Fibroblast of the aortic adventitia (primary cell): Measurements from ENCODE around the gene GNA14. TPM values are rescaled to one million over a fixed set of nuclear protein-coding genes. Genes with fewer than 3 reads are reported as not detected.
A peak's percentile ranks its signal among the peaks of the same experiment; 100 is the strongest.

Experiments
- DNase-seq: peaks from one replicate; pipeline ENCODE4 v3.0.0-alpha.2; 2010; ENCODE audit warnings: low read depth
- H3K4me3 ChIP-seq: 2 replicates; pipeline ENCODE4 v1.5.1; 2011; ENCODE audit warnings: low read depth, mild to moderate bottlenecking, control low read depth, low read length, moderate library complexity
- total RNA-seq: library from RNA; depleted of rRNA; stranded (reverse); fragments of >200 nt; gene quantifications from 2 replicates; pipeline ENCODE4 v1.2.3, GENCODE V29; 2012; ENCODE audit warnings: low replicate concordance
- TF ChIP-seq, protein P1 (sequence below): IDR thresholded peaks from 2 replicates; pipeline ENCODE4 v1.5.1; 2011; ENCODE audit warnings: mild to moderate bottlenecking, low read length, control low read depth, inconsistent platforms; ENCODE audit not compliant: insufficient read depth

The GNA14 gene
- total RNA-seq, 1 donor, result 1.5 TPM

DNA sequence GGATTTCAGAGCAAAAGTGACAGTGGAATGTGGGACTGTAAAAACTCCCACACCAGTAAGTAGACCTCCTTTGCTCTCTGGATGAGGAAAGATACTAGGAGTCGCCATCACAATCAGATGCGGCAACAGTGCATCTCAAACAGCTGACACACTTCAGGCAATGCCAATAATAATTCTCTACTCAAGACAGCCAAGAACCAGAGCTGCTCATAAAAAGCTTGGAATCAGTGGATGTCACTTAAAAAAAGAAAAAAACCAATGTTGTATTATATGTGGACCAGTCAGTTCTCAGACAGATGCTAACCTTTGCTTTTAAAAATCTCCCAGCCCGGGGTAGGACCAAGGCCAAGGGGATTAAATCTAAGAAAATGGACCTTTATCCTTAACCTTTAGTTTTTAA is 185.0 kb downstream of the GNA14 start:
- no peak overlapping the region for H3K4me3 ChIP-seq
- TF ChIP-seq, protein P1, sequence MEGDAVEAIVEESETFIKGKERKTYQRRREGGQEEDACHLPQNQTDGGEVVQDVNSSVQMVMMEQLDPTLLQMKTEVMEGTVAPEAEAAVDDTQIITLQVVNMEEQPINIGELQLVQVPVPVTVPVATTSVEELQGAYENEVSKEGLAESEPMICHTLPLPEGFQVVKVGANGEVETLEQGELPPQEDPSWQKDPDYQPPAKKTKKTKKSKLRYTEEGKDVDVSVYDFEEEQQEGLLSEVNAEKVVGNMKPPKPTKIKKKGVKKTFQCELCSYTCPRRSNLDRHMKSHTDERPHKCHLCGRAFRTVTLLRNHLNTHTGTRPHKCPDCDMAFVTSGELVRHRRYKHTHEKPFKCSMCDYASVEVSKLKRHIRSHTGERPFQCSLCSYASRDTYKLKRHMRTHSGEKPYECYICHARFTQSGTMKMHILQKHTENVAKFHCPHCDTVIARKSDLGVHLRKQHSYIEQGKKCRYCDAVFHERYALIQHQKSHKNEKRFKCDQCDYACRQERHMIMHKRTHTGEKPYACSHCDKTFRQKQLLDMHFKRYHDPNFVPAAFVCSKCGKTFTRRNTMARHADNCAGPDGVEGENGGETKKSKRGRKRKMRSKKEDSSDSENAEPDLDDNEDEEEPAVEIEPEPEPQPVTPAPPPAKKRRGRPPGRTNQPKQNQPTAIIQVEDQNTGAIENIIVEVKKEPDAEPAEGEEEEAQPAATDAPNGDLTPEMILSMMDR, result no peak
- peak; percentile 24 for DNase-seq

DNA sequence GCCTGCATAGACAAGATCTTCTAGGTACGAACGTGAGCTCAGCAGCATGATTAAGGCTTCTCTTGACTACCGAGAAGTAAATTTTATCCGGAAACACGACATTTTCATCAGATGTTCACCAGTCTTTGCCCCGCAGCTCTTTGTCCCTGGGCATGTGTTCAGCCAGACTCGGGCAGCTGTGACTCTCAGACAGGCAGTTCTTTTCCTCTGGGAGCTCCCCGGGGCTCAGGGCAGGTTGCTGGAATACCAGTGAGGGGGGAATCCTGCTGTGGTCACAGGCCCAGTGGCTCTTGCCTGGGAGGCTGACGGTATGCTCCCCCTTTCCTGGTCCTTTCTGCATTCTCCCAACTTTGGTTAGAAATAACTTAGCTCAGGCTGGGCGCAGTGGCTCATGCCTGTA is 186.1 kb downstream of the GNA14 start:
- no peak for DNase-seq
- no peak overlapping the region for H3K4me3 ChIP-seq
- TF ChIP-seq, protein P1, result no peak

DNA sequence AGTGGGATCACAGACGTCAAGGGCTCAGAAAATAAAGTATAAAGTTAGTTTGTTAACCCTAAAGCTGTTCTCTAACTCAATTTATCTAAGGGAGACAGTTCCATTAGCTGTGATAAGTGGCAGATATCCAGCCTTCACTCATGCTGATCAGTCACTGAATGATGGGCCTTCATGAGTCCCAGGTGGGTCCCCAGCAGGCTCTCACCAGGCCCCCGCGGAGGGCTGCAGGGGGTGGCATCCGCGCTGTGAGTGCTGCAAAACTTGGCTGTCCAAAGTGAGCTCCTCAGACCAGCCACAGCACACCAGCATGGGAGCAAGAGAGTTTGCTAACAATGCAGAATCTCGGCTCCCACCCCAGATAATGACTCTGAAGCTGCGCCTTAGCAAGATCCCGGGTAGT is 187.2 kb downstream of the GNA14 start:
- H3K4me3 ChIP-seq, result no peak overlapping the region
- TF ChIP-seq, protein P1, result no peak
- no peak for DNase-seq

DNA sequence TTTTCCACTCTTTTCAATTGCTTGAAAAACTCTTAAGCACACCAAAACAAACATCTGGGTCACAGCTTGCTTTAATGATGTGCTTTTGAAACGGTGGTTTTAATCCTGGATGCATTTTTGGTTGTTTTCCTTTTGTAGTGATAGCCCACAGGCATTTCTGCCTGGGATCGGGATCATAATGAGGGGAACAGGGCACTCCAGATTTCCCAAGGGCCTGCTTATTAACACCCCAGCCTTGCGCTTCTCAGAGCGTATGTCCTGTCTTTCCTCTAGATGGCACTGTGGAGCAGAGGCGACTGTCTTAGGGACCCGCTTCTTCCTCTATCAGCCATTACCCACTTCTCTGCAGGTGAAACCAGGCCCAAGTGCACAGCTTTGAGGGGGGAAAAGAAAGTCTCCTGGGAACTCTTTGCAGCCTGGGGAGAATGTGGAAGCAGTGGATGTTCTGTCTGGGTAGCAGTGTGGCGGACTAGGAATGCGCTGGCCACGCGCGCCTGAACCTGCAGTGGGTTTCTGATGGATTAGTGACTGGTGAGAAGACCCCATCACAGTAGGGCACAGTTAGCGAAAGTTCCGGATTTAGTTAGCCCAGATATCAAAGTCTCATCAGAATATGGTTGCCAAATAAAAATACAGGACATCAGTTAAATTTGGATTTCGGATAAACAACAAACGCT is 190.1 kb downstream of the GNA14 start:
- TF ChIP-seq, protein P1, result peak; percentile 95
- H3K4me3 ChIP-seq, result no peak overlapping the region
- DNase-seq, result peak; percentile 73

DNA sequence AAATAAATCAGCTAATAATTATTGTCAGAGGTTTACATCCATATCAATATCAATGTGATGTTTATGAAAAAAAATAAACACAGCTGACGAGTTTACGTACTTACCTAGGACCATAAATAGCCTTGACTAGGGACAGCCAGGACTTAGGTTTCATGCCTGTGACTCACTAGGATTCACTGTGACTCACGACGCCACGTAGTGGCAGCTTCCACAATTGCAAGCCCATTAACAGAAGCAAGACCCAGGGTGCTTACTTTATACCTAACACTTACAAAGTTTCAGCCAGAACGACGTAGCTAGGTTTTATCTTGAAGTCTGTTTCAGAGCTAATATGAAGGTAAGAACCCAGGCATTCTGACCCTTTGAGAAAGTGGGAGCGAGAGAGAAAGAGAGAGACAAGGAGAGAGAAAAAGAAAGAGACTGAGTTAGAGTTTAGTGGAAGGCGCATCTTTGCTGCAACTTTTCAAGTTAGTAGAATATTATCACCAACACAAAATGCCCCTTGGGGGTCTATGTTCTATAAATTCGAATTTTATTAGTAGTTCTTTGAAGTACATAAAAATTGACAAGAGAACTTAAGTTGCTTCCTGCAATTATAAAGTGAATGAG is 191.2 kb downstream of the GNA14 start:
- no peak overlapping the region for H3K4me3 ChIP-seq
- DNase-seq, result peak; percentile 90
- TF ChIP-seq, protein P1, result peak; percentile 97

DNA sequence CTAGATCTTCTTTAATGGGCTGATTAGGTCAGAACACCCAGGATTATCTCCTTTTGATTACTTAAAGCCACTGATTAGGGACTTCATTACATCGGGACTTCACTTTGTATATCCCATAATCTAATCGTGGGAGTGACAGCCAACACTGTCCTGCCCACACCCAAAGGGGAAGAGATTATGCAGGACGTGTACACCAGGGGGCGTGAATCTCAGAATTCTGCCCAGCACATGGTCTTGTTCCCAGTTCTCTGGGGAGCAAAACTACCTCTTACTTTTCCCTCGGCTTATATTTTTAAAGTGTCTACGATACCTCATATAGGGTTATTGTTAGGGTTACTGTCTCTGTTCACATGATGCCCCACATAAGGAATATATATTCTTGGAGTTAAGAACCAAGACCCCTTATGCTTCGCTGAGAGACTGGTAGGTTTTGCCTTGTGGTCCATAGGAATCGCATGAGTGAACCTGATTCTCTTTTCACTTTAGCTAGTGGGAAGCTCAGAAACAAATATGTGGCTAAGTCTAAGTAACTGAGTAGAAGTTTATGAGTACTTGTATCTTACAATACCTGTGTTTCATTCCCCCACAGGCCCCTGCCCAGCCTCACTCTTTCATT is 192.7 kb downstream of the GNA14 start:
- no peak overlapping the region for H3K4me3 ChIP-seq
- DNase-seq, result no peak
- TF ChIP-seq, protein P1, result peak; percentile 8
